DOHH2 (cell line): ENCODE measurements around the gene SERAC1.
"Not testable (repeated sequence)": the region's sequence is repeated elsewhere in the genome, so short reads cannot be mapped to it uniquely, and the experiment has no call there.

ENCODE experiments used
- H3F3A ChIP-seq: fragments of 200-600 bp; sonication (generic), shearing (Covaris generic); 2 replicates; pipeline ENCODE4 v1.6.0; 2016; ENCODE audit warnings: antibody characterized with exemption, mild to moderate bottlenecking; ENCODE audit not compliant: control insufficient read depth, insufficient read depth
- H3K27ac ChIP-seq: fragments of 200-600 bp; sonication (generic); 2 replicates; pipeline ENCODE4 v1.5.1; 2014; ENCODE audit warnings: low read depth, mild to moderate bottlenecking, low read length, moderate library complexity
- H3K27me3 ChIP-seq: fragments of 200-600 bp; sonication (generic); 2 replicates; pipeline ENCODE4 v1.6.1; 2014; ENCODE audit warnings: mild to moderate bottlenecking, low read length, mixed read lengths; ENCODE audit not compliant: control insufficient read depth
- H3K36me3 ChIP-seq: fragments of 200-600 bp; sonication (generic); 2 replicates; pipeline ENCODE4 v1.6.1; 2014; ENCODE audit warnings: mild to moderate bottlenecking, low read length, moderate library complexity, mixed read lengths; ENCODE audit not compliant: control insufficient read depth
- H3K4me1 ChIP-seq: fragments of 200-600 bp; sonication (generic); 2 replicates; pipeline ENCODE4 v1.6.1; 2014; ENCODE audit warnings: mild to moderate bottlenecking, low read length, mixed read lengths; ENCODE audit not compliant: control insufficient read depth
- H3K4me2 ChIP-seq: fragments of 200-600 bp; sonication (generic); 2 replicates; pipeline ENCODE4 v1.6.0; 2014; ENCODE audit warnings: mild to moderate bottlenecking, low read length, moderate library complexity
- H3K4me3 ChIP-seq: fragments of 200-600 bp; sonication (generic); 2 replicates; pipeline ENCODE4 v1.5.1; 2014; ENCODE audit warnings: mild to moderate bottlenecking, low read length, mixed read lengths
- H3K79me2 ChIP-seq: fragments of 200-600 bp; sonication (generic); 2 replicates; pipeline ENCODE4 v1.6.1; 2014; ENCODE audit warnings: mild to moderate bottlenecking, low read length, mixed read lengths; ENCODE audit not compliant: control insufficient read depth
- H3K9me2 ChIP-seq: fragments of 200-600 bp; sonication (generic); replicated peaks from 2 replicates; pipeline ENCODE4 v1.6.1; 2014; ENCODE audit warnings: mild to moderate bottlenecking, low read length, mixed read lengths; ENCODE audit not compliant: control insufficient read depth
- H3K9me3 ChIP-seq: fragments of 200-600 bp; sonication (generic); 2 replicates; pipeline ENCODE4 v1.6.1; 2014; ENCODE audit warnings: antibody characterized with exemption, low read length, mixed read lengths; ENCODE audit not compliant: control insufficient read depth, insufficient read depth
- H4K20me1 ChIP-seq: fragments of 200-600 bp; sonication (generic); 2 replicates; pipeline ENCODE4 v1.6.0; 2014; ENCODE audit warnings: low read depth, mild to moderate bottlenecking, antibody characterized with exemption, low read length, moderate library complexity; ENCODE audit not compliant: control insufficient read depth, insufficient read depth
- CTCF ChIP-seq: fragments of 200-600 bp; sonication (generic); IDR thresholded peaks from one replicate; pipeline ENCODE4 v1.5.1; 2014; ENCODE audit warnings: antibody characterized with exemption, mild to moderate bottlenecking, low read depth, low read length; ENCODE audit not compliant: poor library complexity, severe bottlenecking
- EZH2phosphoT487 ChIP-seq: fragments of 200-600 bp; sonication (generic); IDR thresholded peaks from 2 replicates; pipeline ENCODE4 v1.6.1; 2017; ENCODE audit warnings: borderline replicate concordance, mild to moderate bottlenecking, antibody characterized with exemption, low read length, moderate library complexity, mixed read lengths

Gene SERAC1

GRCh38 chr6:158152659-158153058 is 15.4 kb downstream of the SERAC1 start:
- no peaks in the 10 kb centered on the region for H3K9me2 ChIP-seq
- H3K4me2 ChIP-seq = no peak overlapping the region
- H3K9me3 ChIP-seq = no peaks in the 10 kb centered on the region
- no peak overlapping the region for H3K4me3 ChIP-seq
- no peaks in the 10 kb centered on the region for H3K27me3 ChIP-seq
- no peaks in the 10 kb centered on the region; the same call in 1 of the 2 replicates for H3F3A ChIP-seq
- no peak for TF ChIP-seq CTCF
- no peak for TF ChIP-seq EZH2phosphoT487
- no peaks in the 10 kb centered on the region for H3K79me2 ChIP-seq
- H4K20me1 ChIP-seq = no peaks in the 10 kb centered on the region
- no peaks in the 10 kb centered on the region for H3K4me1 ChIP-seq
- H3K27ac ChIP-seq = no peak overlapping the region
- 0 out of 2 replicates have a peak, but pooled peaks cover under 1% of the 10 kb centered on the region for H3K36me3 ChIP-seq

- H3K27ac ChIP-seq, H3K9me3 ChIP-seq, H3F3A ChIP-seq, H4K20me1 ChIP-seq, H3K9me2 ChIP-seq, H3K27me3 ChIP-seq, H3K79me2 ChIP-seq, H3K36me3 ChIP-seq, H3K4me1 ChIP-seq, H3K4me2 ChIP-seq, H3K4me3 ChIP-seq: not testable (repeated sequence)
These were observed 16.0 kb downstream of the SERAC1 start for GRCh38 chr6:158152025-158152424.

GRCh38 chr6:158150701-158151100 is 17.4 kb downstream of the SERAC1 start:
- H3K36me3 ChIP-seq = no peaks in the 10 kb centered on the region

GRCh38 chr6:158149641-158150040 is 18.4 kb downstream of the SERAC1 start:
- Histone ChIP-seq H4K20me1 (no peaks in the 10 kb centered on the region), H3K79me2 (no peaks in the 10 kb centered on the region), H3K27ac (no peak overlapping the region), H3K36me3 (no peaks in the 10 kb centered on the region), H3K27me3 (no peaks in the 10 kb centered on the region), H3F3A (no peaks in the 10 kb centered on the region), H3K4me3 (no peak overlapping the region), H3K4me1 (no peaks in the 10 kb centered on the region), H3K9me2 (no peaks in the 10 kb centered on the region), H3K4me2 (no peak overlapping the region), H3K9me3 (no peaks in the 10 kb centered on the region)
- TF ChIP-seq CTCF = no peak

More at GRCh38 chr6:158150701-158151100, 17.4 kb downstream of the SERAC1 start:
- Histone ChIP-seq H3K79me2 (no peaks in the 10 kb centered on the region), H3K27ac (no peak overlapping the region), H3K27me3 (no peaks in the 10 kb centered on the region), H3F3A (no peaks in the 10 kb centered on the region), H3K9me2 (no peaks in the 10 kb centered on the region), H3K4me2 (no peak overlapping the region), H3K9me3 (no peaks in the 10 kb centered on the region), H3K4me1 (no peaks in the 10 kb centered on the region), H3K4me3 (no peak overlapping the region), H4K20me1 (no peaks in the 10 kb centered on the region)
- no peak for TF ChIP-seq EZH2phosphoT487
- TF ChIP-seq CTCF = no peak
